Activated naive CD4-positive, alpha-beta T cell treated with anti-CD3 and anti-CD28 coated beads, Interleukin-2, amount 10 ng/mL, durations not matched to agents 7 days and 5 days (primary cell): Measurements from ENCODE around the gene SEPTIN3.
A peak's percentile ranks its signal among the peaks of the same experiment; 100 is the strongest.

Experiments used
- CTCF ChIA-PET: fragments of 350-600 bp; sonication (Branson Sonifier 250); formaldehyde crosslinking; loops from one replicate; lab custom pipeline; 2021; ENCODE audit warnings: antibody characterized with exemption; lab: Charles Lee
- DNase-seq: peaks from one replicate; pipeline ENCODE4 v3.0.0-alpha.2; 2020
- H3K27ac Mint-ChIP-seq: one replicate; pipeline ENCODE4 v1.8.0; 2021; ENCODE audit warnings: mild to moderate bottlenecking, moderate library complexity, mixed read lengths
- H3K27me3 Mint-ChIP-seq: one replicate; pipeline ENCODE4 v1.8.0; 2021; ENCODE audit warnings: mild to moderate bottlenecking, mixed read lengths
- H3K36me3 Mint-ChIP-seq: one replicate; pipeline ENCODE4 v1.8.0; 2021; ENCODE audit warnings: mixed read lengths
- H3K4me1 Mint-ChIP-seq: one replicate; pipeline ENCODE4 v1.8.0; 2021; ENCODE audit warnings: mixed read lengths
- H3K4me3 Mint-ChIP-seq: one replicate; pipeline ENCODE4 v1.8.0; 2021; ENCODE audit warnings: mild to moderate bottlenecking, moderate library complexity, mixed read lengths
- H3K9me3 Mint-ChIP-seq: one replicate; pipeline ENCODE4 v1.8.0; 2021; ENCODE audit warnings: mixed read lengths

The SEPTIN3 gene

DNA sequence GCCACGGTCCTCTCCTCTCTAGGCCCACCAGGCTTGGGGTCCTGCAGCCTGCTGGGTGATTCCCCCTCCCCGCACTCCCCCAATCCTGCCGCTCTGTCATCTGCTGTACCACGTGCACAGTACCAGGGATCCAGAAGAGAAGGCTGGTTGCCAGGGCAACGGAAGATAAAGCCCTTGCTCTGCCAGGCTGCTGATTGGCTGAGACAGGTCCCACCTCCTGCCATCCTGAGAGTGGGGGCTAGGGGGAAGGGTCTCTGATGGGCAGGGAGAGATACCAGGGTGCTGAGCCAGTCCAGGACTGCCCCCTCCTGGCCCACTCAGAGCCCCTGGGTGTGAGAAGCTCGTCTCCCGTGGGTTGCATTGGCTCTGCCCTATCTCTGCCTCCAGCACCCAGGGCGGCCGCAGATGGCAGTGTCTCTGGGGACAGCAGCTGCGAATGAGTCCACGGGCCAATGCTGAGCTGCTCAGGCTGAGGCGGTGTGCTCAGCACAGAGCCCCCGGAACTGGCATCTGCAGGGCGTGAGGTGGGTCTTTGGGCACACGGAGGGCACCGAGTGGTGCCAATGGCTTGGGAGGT, 17.3 kb upstream of the SEPTIN3 start, which contains the start of gene SMIM45:
Gene SMIM45, plus strand, starts transcription at position 253 of the 577 bp plus-strand sequence.
- CTCF ChIA-PET: interaction anchor here (1.4 kb wide), 1 partner anchor 13 kb away, joined by 3 read pairs; no protein-coding TSS in a partner anchor
- H3K9me3 Mint-ChIP-seq: no peaks in the 10 kb centered on the region

GRCh38 chr22:41952713-41953112, 16.5 kb upstream of the SEPTIN3 start:
- H3K27me3 Mint-ChIP-seq: peaks cover 24% of the 10 kb centered on the region
- H3K9me3 Mint-ChIP-seq: no peaks in the 10 kb centered on the region
- no peaks in the 10 kb centered on the region for H3K36me3 Mint-ChIP-seq
- CTCF ChIA-PET: no interaction called here
- H3K4me1 Mint-ChIP-seq: peaks cover 16% of the 10 kb centered on the region
- no peak overlapping the region for H3K27ac Mint-ChIP-seq
- DNase-seq: no peak
- no peak overlapping the region for H3K4me3 Mint-ChIP-seq

More for the DNA sequence above, 17.3 kb upstream of the SEPTIN3 start, which contains the start of gene SMIM45:
- DNase-seq: no peak
- no peaks in the 10 kb centered on the region for H3K36me3 Mint-ChIP-seq
- H3K4me3 Mint-ChIP-seq: no peak within 1 kb of the TSS
- H3K4me1 Mint-ChIP-seq: peaks cover 19% of the 10 kb centered on the region
- no peak within 1 kb of the TSS for H3K27ac Mint-ChIP-seq
- peaks cover 20% of the 10 kb centered on the region for H3K27me3 Mint-ChIP-seq

DNA sequence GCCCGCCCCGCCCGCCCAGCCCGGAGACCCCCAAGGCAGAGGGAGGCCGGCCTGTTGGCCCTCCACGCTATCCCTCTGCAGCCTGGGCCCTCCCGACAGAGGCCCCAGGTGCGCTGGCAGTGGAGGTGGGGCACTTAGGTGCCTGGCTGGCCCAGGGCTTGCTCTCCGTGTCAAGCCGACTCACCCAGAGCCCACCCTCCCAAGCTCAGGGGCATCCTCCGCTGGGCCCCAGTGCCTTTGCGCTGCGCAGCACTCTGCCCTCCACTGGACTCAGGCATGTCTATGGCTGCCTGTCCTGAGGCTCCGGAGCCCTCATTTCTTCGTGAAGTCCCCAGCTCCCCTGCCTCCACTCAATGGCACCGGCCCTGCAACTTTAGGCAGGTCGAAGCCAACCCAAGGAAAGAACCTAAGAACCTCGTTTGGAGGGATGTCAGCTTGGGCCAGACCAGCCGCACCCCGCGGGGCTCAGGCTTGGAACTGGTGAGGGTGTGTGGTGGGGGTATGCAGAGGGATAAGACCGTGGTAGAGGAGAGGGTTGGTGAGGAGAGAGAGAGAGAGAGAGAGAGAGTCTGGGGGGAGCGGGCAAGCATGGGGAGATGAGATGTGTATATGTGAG, 11.2 kb upstream of the SEPTIN3 start:
- Mint-ChIP-seq H3K27me3 (peaks cover 54% of the 10 kb centered on the region), H3K27ac (no peak overlapping the region), H3K4me3 (no peak overlapping the region), H3K4me1 (peaks cover 4% of the 10 kb centered on the region), H3K36me3 (no peaks in the 10 kb centered on the region), H3K9me3 (no peaks in the 10 kb centered on the region)
- CTCF ChIA-PET: interaction anchor here (0.6 to 1.0 kb wide), 2 partner anchors 17 to 499 kb away, joined by 3 to 4 read pairs; no protein-coding TSS in a partner anchor
- no peak for DNase-seq

GRCh38 chr22:41963453-41964111, 5.7 kb upstream of the SEPTIN3 start:
- Mint-ChIP-seq H3K27me3 (peaks cover 54% of the 10 kb centered on the region), H3K4me1 (peaks cover 2% of the 10 kb centered on the region), H3K9me3 (no peaks in the 10 kb centered on the region), H3K4me3 (no peak overlapping the region), H3K27ac (no peak overlapping the region), H3K36me3 (no peaks in the 10 kb centered on the region)
- CTCF ChIA-PET: interaction anchor here (1.2 kb wide), 1 partner anchor 474 kb away, joined by 4 read pairs; no protein-coding TSS in a partner anchor
- no peak for DNase-seq

- DNase-seq: no peak
- H3K9me3 Mint-ChIP-seq: no peaks in the 10 kb centered on the region
- H3K36me3 Mint-ChIP-seq: no peaks in the 10 kb centered on the region
- no peak overlapping the region for H3K27ac Mint-ChIP-seq
- CTCF ChIA-PET: interaction anchor here (1.0 to 1.2 kb wide), 2 partner anchors 13 to 473 kb away, joined by 3 to 4 read pairs; partner anchors contain the start of gene SMIM45
- H3K27me3 Mint-ChIP-seq: peaks cover 56% of the 10 kb centered on the region
- peaks cover 2% of the 10 kb centered on the region for H3K4me1 Mint-ChIP-seq
- H3K4me3 Mint-ChIP-seq: no peak overlapping the region
These were observed 5.1 kb upstream of the SEPTIN3 start for GRCh38 chr22:41964112-41964491.

DNA sequence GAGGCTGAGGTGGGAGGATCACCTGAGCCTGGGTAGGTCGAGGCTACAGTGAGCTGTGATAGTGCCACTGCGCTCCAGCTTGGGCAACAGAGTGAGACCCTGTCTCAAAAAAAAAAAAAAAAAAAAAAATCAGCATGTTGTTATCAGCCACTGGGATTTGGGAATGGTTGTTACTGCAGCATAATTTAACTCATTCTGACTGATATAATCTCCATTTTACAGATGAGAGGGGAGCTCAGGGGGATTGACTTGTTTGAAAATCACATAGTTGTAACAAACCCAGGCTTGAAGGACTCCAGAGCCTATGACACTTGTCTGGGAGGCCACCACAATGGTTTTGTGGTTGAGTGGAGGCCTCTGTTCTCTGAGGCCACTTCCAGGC, 3.0 kb upstream of the SEPTIN3 start:
- H3K27ac Mint-ChIP-seq: no peak overlapping the region
- peaks cover 51% of the 10 kb centered on the region for H3K27me3 Mint-ChIP-seq
- H3K36me3 Mint-ChIP-seq: no peaks in the 10 kb centered on the region
- peaks cover 2% of the 10 kb centered on the region for H3K4me1 Mint-ChIP-seq
- no peak overlapping the region for H3K4me3 Mint-ChIP-seq
- no peaks in the 10 kb centered on the region for H3K9me3 Mint-ChIP-seq
- DNase-seq: no peak
- CTCF ChIA-PET: interaction anchor here (0.6 to 4.1 kb wide), 13 partner anchors 10 to 478 kb away, joined by 3 to 17 read pairs (median 3); partner anchors contain the start of gene NDUFA6

- Mint-ChIP-seq H3K27me3 (peaks cover 52% of the 10 kb centered on the region), H3K4me3 (no peak overlapping the region), H3K9me3 (no peaks in the 10 kb centered on the region), H3K4me1 (peaks cover 2% of the 10 kb centered on the region), H3K27ac (no peak overlapping the region), H3K36me3 (no peaks in the 10 kb centered on the region)
- CTCF ChIA-PET: interaction anchor here (0.7 to 4.1 kb wide), 17 partner anchors 10 to 477 kb away, joined by 3 to 17 read pairs (median 3); partner anchors contain the start of genes NDUFA6 and PHETA2
- peak; percentile 62 for DNase-seq
These were observed 2.5 kb upstream of the SEPTIN3 start for GRCh38 chr22:41966607-41967240.

- Mint-ChIP-seq H3K27ac (no peak overlapping the region), H3K36me3 (no peaks in the 10 kb centered on the region), H3K4me3 (no peak overlapping the region), H3K27me3 (peaks cover 50% of the 10 kb centered on the region), H3K4me1 (peaks cover 2% of the 10 kb centered on the region), H3K9me3 (no peaks in the 10 kb centered on the region)
- DNase-seq: no peak
- CTCF ChIA-PET: interaction anchor here (0.6 to 4.1 kb wide), 9 partner anchors 9 to 470 kb away, joined by 3 to 17 read pairs (median 4); partner anchors contain the start of genes NAGA and NDUFA6
These were observed 642 bp upstream of the SEPTIN3 start for GRCh38 chr22:41968601-41969000.

- Mint-ChIP-seq H3K4me3 (no peak overlapping the region), H3K27me3 (peaks cover 60% of the 10 kb centered on the region), H3K9me3 (no peaks in the 10 kb centered on the region), H3K27ac (no peak overlapping the region), H3K36me3 (no peaks in the 10 kb centered on the region), H3K4me1 (peaks cover 2% of the 10 kb centered on the region)
- no peak for DNase-seq
- CTCF ChIA-PET: interaction anchor here (0.9 to 1.4 kb wide), 4 partner anchors 109 to 589 kb away, joined by 3 read pairs; partner anchors contain the start of gene SMDT1
These were observed 1.4 kb downstream of the SEPTIN3 start for GRCh38 chr22:41970601-41971000.

- Mint-ChIP-seq H3K36me3 (no peaks in the 10 kb centered on the region), H3K4me3 (no peak overlapping the region), H3K27me3 (peaks cover 68% of the 10 kb centered on the region), H3K4me1 (peaks cover 6% of the 10 kb centered on the region), H3K27ac (no peak overlapping the region), H3K9me3 (no peaks in the 10 kb centered on the region)
- no peak for DNase-seq
- CTCF ChIA-PET: interaction anchor here (1.3 to 1.4 kb wide), 2 partner anchors 109 to 120 kb away, joined by 3 read pairs; partner anchors contain the start of gene SMDT1
These were observed 2.2 kb downstream of the SEPTIN3 start for GRCh38 chr22:41971431-41971830.

GRCh38 chr22:41974691-41975290, 5.5 kb downstream of the SEPTIN3 start:
- no peak for DNase-seq
- no peaks in the 10 kb centered on the region for H3K9me3 Mint-ChIP-seq
- CTCF ChIA-PET: no interaction called here
- peaks cover 8% of the 10 kb centered on the region for H3K4me1 Mint-ChIP-seq
- no peak overlapping the region for H3K27ac Mint-ChIP-seq
- no peak overlapping the region for H3K4me3 Mint-ChIP-seq
- H3K27me3 Mint-ChIP-seq: peaks cover 94% of the 10 kb centered on the region
- H3K36me3 Mint-ChIP-seq: no peaks in the 10 kb centered on the region

- Mint-ChIP-seq H3K36me3 (no peaks in the 10 kb centered on the region), H3K4me1 (peaks cover 8% of the 10 kb centered on the region), H3K9me3 (no peaks in the 10 kb centered on the region), H3K27me3 (peaks cover 90% of the 10 kb centered on the region), H3K4me3 (peak overlapping the region; percentile 49), H3K27ac (no peak overlapping the region)
- no peak for DNase-seq
- CTCF ChIA-PET: no interaction called here
These were observed 6.2 kb downstream of the SEPTIN3 start for GRCh38 chr22:41975299-41976069.
